ENCODE measurements around the gene GRAMD2B.

The GRAMD2B gene

DNA sequence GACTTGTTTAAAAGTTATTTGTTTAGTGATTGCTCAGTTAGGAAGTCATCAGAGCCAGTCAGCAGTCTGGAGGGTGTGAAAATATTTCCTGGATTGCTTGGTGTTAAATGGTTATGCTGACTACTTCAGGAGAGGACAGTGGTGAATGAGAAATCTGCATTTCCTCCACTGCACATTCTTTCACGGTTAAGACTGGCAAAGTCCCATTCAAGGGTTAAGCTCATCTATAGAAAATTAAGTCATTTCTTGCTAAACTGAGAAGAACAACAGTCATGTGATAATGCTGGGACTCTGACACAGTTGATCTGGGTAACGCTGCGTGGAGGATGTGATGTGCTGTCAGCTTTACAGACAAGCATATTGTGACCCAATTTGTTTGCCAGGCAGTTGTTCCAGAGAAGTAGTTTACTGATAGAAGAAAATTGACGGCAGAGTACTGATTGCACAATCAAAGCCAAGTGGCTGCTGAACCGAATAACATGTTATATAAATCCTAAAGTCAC, 80.4 kb downstream of the GRAMD2B start:
- peak; percentile 33 for DNase-seq (ENCODE audit: low read depth)
- H3K4me3 ChIP-seq (ENCODE audit: low read depth, low read length) = no peak overlapping the region
- TF ChIP-seq, protein P1, sequence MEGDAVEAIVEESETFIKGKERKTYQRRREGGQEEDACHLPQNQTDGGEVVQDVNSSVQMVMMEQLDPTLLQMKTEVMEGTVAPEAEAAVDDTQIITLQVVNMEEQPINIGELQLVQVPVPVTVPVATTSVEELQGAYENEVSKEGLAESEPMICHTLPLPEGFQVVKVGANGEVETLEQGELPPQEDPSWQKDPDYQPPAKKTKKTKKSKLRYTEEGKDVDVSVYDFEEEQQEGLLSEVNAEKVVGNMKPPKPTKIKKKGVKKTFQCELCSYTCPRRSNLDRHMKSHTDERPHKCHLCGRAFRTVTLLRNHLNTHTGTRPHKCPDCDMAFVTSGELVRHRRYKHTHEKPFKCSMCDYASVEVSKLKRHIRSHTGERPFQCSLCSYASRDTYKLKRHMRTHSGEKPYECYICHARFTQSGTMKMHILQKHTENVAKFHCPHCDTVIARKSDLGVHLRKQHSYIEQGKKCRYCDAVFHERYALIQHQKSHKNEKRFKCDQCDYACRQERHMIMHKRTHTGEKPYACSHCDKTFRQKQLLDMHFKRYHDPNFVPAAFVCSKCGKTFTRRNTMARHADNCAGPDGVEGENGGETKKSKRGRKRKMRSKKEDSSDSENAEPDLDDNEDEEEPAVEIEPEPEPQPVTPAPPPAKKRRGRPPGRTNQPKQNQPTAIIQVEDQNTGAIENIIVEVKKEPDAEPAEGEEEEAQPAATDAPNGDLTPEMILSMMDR (IDR thresholded peaks at IDR 0.05; ENCODE audit: control insufficient read depth, extremely low read depth, insufficient read depth) = no peak

- no peak overlapping the region for H3K4me3 ChIP-seq (ENCODE audit: low read depth, low read length)
- no peak for DNase-seq (ENCODE audit: low read depth)
- TF ChIP-seq, protein P1 (IDR thresholded peaks at IDR 0.05; ENCODE audit: control insufficient read depth, extremely low read depth, insufficient read depth) = no peak
Measured at GRCh38 chr5:126506079-126506478, 82.9 kb downstream of the GRAMD2B start.

DNA sequence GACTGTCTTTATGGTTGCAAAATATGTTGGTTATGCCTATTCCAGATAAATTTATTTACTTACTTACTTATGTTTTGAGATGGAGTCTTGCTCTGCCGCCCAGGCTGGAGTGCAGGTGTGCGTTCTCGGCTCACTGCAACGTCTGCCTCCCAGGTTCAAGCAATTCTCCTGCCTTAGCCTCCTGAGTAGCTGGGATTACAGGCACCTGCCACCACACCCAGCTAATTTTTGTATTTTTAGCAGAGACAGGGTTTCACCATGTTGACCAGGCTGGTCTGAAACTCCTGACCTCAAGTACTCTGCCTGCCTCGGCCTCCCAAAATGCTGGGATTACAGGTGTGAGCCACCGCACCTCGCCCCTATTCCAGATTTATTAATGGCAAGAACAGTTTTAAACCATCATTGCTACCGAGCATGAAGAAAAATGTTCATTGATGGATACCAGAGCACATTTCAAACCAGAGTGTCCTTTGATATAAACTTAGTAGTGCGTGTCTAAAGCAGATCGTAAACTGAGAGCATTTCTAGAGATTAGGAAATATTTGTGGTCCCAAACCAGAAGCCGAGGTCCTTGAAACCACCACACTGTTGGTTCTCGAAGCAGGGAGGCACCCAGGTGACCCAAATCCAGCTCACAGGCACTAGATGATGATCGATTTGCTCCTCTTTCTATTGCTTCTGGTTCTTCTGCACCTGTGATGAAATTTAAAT, 85.2 kb downstream of the GRAMD2B start:
- no peak for DNase-seq (ENCODE audit: low read depth)
- TF ChIP-seq, protein P1 (IDR thresholded peaks at IDR 0.05; ENCODE audit: control insufficient read depth, extremely low read depth, insufficient read depth) = no peak
- no peak overlapping the region for H3K4me3 ChIP-seq (ENCODE audit: low read depth, low read length)

DNA sequence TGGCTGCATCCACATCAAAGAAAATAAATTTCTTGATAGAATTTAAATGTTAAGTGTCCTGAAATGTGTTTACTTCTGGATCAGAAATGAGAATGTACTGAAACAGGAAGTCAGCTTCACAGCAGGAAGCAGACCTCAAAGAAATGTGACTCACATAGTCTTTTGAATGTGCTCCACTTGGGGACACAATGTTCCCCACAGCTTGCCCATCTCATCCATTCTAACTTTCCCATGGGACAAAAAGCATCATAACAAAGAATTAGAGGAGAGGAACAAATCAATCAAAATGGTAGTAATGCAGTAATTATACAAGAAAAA, 85.7 kb downstream of the GRAMD2B start:
- DNase-seq (ENCODE audit: low read depth) = no peak
- TF ChIP-seq, protein P1 (IDR thresholded peaks at IDR 0.05; ENCODE audit: control insufficient read depth, extremely low read depth, insufficient read depth) = no peak
- no peak overlapping the region for H3K4me3 ChIP-seq (ENCODE audit: low read depth, low read length)

DNA sequence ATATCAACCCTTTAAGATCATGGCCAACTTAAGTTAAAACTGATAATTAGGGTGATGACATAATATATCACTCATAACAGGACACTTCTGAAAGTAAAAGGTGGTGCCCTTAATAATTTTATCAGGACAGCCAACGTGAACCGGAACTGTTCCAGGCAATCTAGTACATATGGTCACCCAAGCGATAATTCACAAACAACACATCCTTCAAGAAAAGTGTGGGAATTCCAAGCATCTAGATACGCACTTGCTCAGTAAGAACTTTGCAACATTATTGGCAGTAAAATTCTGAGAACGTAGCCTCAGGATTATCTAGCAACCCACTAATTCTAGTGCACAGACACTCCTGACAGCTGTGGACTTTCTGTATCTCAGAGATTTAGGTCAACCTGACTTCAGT, 86.1 kb downstream of the GRAMD2B start:
- no peak for DNase-seq (ENCODE audit: low read depth)
- TF ChIP-seq, protein P1 (IDR thresholded peaks at IDR 0.05; ENCODE audit: control insufficient read depth, extremely low read depth, insufficient read depth) = no peak
- no peak overlapping the region for H3K4me3 ChIP-seq (ENCODE audit: low read depth, low read length)

- TF ChIP-seq, protein P1 (IDR thresholded peaks at IDR 0.05; ENCODE audit: control insufficient read depth, extremely low read depth, insufficient read depth) = no peak
- DNase-seq (ENCODE audit: low read depth) = no peak
Measured at GRCh38 chr5:126511961-126512360, 88.8 kb downstream of the GRAMD2B start.

DNA sequence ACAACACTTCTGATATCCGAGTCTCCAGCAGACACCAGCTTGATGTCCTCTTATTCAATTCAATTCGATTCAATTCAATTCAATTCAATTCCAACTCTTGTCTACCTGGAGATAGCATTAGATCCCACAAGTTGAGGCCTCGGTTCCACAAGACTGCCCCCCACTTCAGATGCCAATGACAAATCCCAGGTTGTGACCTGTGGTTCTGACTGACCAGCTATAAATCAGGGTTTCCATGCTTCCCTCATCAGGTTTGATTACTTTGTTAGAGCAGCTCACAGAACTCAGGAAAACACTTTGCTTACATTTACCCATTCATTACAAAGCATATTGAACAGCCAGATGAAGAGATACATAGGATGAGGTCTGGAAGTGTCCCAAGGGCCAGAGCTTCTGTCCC, 89.2 kb downstream of the GRAMD2B start:
- H3K4me3 ChIP-seq (ENCODE audit: low read depth, low read length) = no peak overlapping the region
- TF ChIP-seq, protein P1 (IDR thresholded peaks at IDR 0.05; ENCODE audit: control insufficient read depth, extremely low read depth, insufficient read depth) = no peak
- DNase-seq (ENCODE audit: low read depth) = no peak

More at GRCh38 chr5:126511961-126512360, 88.8 kb downstream of the GRAMD2B start:
- no peak overlapping the region for H3K4me3 ChIP-seq (ENCODE audit: low read depth, low read length)
